HFF-Myc (cell line): ENCODE data around the gene CREB3.

Experiments
- DNase-seq: peaks from one replicate; pipeline ENCODE4 v3.0.0-alpha.2; 2011; ENCODE audit warnings: low read depth; ENCODE audit errors: extremely low read depth
- H3K4me3 ChIP-seq: replicated peaks from 2 replicates; pipeline ENCODE4 v1.5.1; 2011; ENCODE audit warnings: low read depth, mild to moderate bottlenecking, control low read depth, low read length
- CTCF ChIP-seq: IDR thresholded peaks from 2 replicates; pipeline ENCODE4 v1.5.1; 2012; ENCODE audit warnings: mild to moderate bottlenecking, low read depth, low read length, control low read depth; ENCODE audit errors: missing control alignments

Gene CREB3

GRCh38 chr9:35760651-35761050 lies 28.2 kb downstream of the CREB3 start:
- TF ChIP-seq CTCF, result no peak
- no peak overlapping the region for H3K4me3 ChIP-seq
- DNase-seq, result no peak

- H3K4me3 ChIP-seq, result no peak overlapping the region
- no peak for DNase-seq
- TF ChIP-seq CTCF, result no peak
Observed at GRCh38 chr9:35763181-35763580, 30.7 kb downstream of the CREB3 start.

GRCh38 chr9:35763803-35764202 lies 31.3 kb downstream of the CREB3 start:
- TF ChIP-seq CTCF, result no peak
- no peak for DNase-seq

GRCh38 chr9:35766997-35767396 lies 34.5 kb downstream of the CREB3 start:
- no peak overlapping the region for H3K4me3 ChIP-seq
- no peak for TF ChIP-seq CTCF
- DNase-seq, result no peak

More at GRCh38 chr9:35763803-35764202, 31.3 kb downstream of the CREB3 start:
- H3K4me3 ChIP-seq, result no peak overlapping the region

GRCh38 chr9:35767458-35767857 lies 35.0 kb downstream of the CREB3 start:
- no peak for DNase-seq
- H3K4me3 ChIP-seq, result no peak overlapping the region
- no peak for TF ChIP-seq CTCF

- TF ChIP-seq CTCF, result no peak
- no peak for DNase-seq
- H3K4me3 ChIP-seq, result no peak overlapping the region
Observed at GRCh38 chr9:35769763-35770162, 37.3 kb downstream of the CREB3 start.

- TF ChIP-seq CTCF, result no peak
- DNase-seq, result no peak
- no peak overlapping the region for H3K4me3 ChIP-seq
Observed at GRCh38 chr9:35771075-35771433, 38.6 kb downstream of the CREB3 start.
